GM21447 (cell line): ENCODE results near the gene C1orf116.
A peak's percentile ranks its signal among the peaks of the same experiment; 100 is the strongest.

Source experiments
- ATAC-seq: cut with Tn5 transposase; IDR thresholded peaks from one replicate; pipeline ENCODE4 v1.9.1; 2021; ENCODE audit not compliant: unreplicated experiment

The C1orf116 gene

GRCh38 chr1:207032528-207033017 lies at the start of gene C1orf116:
TSS of gene C1orf116 (minus strand) at chr1:207032756. CDS start at chr1:207027598, 5,158 bp downstream.
- ATAC-seq: no peak

GRCh38 chr1:207081806-207082205 lies 49.2 kb upstream of the C1orf116 start:
- ATAC-seq: no peak

- no peak for ATAC-seq
These were observed 48.5 kb upstream of the C1orf116 start for GRCh38 chr1:207081088-207081487.

- ATAC-seq: no peak
These were observed 47.2 kb upstream of the C1orf116 start for GRCh38 chr1:207079706-207080241.

GRCh38 chr1:207078578-207079132 lies 46.1 kb upstream of the C1orf116 start:
- ATAC-seq: no peak

- ATAC-seq: peak; percentile 65
These were observed 45.2 kb upstream of the C1orf116 start for GRCh38 chr1:207077470-207078377.

GRCh38 chr1:207077012-207077411 lies 44.5 kb upstream of the C1orf116 start:
- no peak for ATAC-seq

GRCh38 chr1:207076181-207076955 lies 43.8 kb upstream of the C1orf116 start:
- no peak for ATAC-seq

GRCh38 chr1:207073906-207074820 lies 41.6 kb upstream of the C1orf116 start:
- no peak for ATAC-seq

- ATAC-seq: no peak
These were observed 39.7 kb upstream of the C1orf116 start for GRCh38 chr1:207072233-207072632.

GRCh38 chr1:207071426-207071825 lies 38.9 kb upstream of the C1orf116 start:
- no peak for ATAC-seq

GRCh38 chr1:207070811-207071210 lies 38.3 kb upstream of the C1orf116 start:
- no peak for ATAC-seq

- ATAC-seq: no peak
These were observed 37.4 kb upstream of the C1orf116 start for GRCh38 chr1:207069858-207070506.

GRCh38 chr1:207069061-207069460 lies 36.5 kb upstream of the C1orf116 start:
- no peak for ATAC-seq

GRCh38 chr1:207067665-207068064 lies 35.1 kb upstream of the C1orf116 start:
- ATAC-seq: no peak

- ATAC-seq: no peak
These were observed 34.6 kb upstream of the C1orf116 start for GRCh38 chr1:207067185-207067584.

- ATAC-seq: no peak
These were observed 32.0 kb upstream of the C1orf116 start for GRCh38 chr1:207064561-207064960.

- no peak for ATAC-seq
These were observed 30.5 kb upstream of the C1orf116 start for GRCh38 chr1:207063014-207063413.

- no peak for ATAC-seq
These were observed 29.5 kb upstream of the C1orf116 start for GRCh38 chr1:207062058-207062457.

GRCh38 chr1:207060596-207060995 lies 28.0 kb upstream of the C1orf116 start:
- ATAC-seq: no peak
